Measurements from ENCODE around the gene PPFIA1.
"Not testable (repeated sequence)": the region's sequence is repeated elsewhere in the genome, so short reads cannot be mapped to it uniquely, and the experiment has no call there.

Gene PPFIA1

DNA sequence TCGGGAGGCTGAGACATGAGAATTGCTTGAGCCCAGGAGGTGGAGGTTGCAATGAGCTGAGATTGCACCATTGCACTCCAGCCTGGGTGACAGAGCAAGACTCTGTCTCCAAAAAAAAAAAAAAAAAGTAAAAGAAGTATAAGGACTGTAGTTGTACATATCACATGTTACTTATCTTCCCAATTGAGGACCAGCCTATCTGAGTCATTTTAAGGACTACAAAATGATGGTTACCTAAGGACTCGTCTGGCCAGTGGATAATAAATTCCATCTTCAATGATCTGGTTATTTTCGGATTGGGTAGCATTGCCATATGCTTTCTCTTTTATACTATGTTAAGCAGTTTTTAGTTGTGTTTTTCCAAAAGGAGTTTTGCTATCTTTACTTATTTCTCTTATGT lies 55.3 kb downstream of the PPFIA1 start:
- no peak for DNase-seq (ENCODE audit: low read depth in 2 of 2)

DNA sequence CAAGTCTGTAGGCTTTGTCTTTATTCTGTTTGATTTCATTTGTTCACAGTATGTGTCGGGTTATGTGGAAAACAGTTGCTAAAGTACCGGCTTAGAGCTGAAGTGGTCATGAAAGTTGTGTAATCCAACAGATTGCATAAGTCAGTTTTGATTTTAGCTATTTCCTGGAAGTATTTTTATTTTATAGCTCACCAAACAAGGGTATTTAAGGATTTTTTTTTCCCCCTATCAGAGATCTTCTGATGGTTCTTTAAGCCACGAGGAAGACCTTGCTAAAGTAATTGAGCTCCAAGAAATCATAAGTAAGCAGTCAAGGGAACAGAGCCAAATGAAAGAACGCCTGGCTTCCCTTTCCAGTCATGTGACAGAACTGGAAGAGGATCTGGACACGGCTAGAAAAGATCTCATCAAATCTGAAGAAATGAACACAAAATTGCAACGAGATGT lies 55.9 kb downstream of the PPFIA1 start:
- DNase-seq (ENCODE audit: low read depth in 2 of 2) = no peak

GRCh38 chr11:70326833-70327232 lies 56.3 kb downstream of the PPFIA1 start:
- DNase-seq (ENCODE audit: low read depth in 2 of 2) = no peak

GRCh38 chr11:70327717-70328116 lies 57.2 kb downstream of the PPFIA1 start:
- DNase-seq (ENCODE audit: low read depth in 2 of 2) = no peak

GRCh38 chr11:70328556-70328955 lies 58.1 kb downstream of the PPFIA1 start:
- no peak for DNase-seq (ENCODE audit: low read depth in 2 of 2)

DNA sequence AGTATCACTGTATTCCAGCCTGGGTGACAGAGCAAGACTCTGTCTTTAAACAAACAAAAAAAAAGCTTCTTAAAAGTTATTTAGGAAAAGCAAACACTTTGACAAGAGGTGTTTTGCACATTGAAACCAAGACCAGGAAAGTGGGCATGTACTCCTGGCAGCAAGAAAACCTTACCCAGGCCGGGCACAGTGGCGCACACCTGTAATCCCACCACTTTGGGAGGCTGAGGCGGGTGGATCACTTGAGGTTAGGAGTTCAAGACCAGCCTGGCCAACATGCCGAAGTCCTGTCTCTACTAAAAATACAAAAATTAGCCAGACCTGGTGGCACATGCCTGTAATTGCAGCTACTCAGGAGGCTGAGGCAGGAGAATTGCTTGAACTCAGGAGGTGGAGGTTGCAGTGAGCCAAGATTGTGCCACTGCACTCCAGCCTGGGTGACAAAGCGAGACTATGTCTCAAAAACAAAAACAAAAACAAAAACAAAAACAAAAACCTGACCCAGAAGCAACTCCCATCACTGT lies 60.9 kb downstream of the PPFIA1 start:
- DNase-seq (ENCODE audit: low read depth in 2 of 2) = not testable (repeated sequence)

GRCh38 chr11:70331901-70332300 lies 61.4 kb downstream of the PPFIA1 start:
- DNase-seq (ENCODE audit: low read depth in 2 of 2) = no peak

DNA sequence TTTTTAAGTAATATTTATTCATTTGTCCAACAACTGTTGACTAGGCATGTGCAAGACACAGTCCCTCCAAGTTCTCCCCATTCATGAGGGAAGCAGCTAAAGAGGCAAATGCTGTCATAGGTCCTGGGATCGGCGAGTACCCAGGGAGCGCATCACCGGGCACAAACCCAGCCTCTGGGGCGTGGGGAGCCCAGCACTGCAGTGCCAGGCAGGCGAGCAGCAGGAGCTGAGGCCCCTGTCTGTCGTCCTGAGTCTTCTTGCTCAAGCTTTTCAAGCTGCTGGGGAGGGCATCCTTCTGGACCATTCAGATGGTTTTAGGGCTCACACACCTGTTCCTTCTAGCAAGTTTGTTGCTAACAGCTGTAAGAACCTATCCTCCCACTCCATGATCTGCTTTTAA lies 62.1 kb downstream of the PPFIA1 start:
- DNase-seq (ENCODE audit: low read depth in 2 of 2) = no peak

- no peak for DNase-seq (ENCODE audit: low read depth in 2 of 2)
Observed at GRCh38 chr11:70333261-70333660, 62.8 kb downstream of the PPFIA1 start.

DNA sequence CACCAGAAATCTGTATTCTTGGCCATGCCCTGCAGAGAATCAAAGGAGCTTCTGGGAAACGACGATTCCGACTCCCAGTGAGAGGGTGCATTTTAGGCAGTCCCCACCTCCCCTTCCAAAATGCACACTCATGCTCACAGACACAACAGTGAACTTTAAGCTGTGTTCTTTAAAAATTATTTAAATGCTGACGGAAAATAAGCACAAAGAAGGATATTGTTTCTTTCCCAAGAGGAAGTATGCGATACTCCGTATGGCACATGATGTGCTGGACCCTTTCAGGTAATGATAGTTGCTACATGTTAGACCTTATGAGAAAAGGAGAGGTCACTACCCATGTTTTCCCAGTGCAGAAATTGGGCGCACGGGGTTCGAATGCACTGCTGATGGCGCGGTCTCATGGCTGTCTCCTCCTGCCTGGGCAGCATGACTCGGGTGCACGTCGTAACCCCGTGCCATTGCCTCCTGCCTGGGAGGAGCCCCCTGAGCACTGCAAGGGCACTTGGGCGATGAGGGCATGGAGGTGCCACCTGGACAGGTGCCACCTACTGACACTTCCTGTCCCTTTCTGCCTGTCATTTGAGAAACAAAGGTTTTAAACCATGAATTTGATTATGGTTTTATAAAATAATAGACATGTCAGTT lies 64.0 kb downstream of the PPFIA1 start:
- no peak for DNase-seq (ENCODE audit: low read depth in 2 of 2)

GRCh38 chr11:70335511-70335910 lies 65.0 kb downstream of the PPFIA1 start:
- no peak for DNase-seq (ENCODE audit: low read depth in 2 of 2)

DNA sequence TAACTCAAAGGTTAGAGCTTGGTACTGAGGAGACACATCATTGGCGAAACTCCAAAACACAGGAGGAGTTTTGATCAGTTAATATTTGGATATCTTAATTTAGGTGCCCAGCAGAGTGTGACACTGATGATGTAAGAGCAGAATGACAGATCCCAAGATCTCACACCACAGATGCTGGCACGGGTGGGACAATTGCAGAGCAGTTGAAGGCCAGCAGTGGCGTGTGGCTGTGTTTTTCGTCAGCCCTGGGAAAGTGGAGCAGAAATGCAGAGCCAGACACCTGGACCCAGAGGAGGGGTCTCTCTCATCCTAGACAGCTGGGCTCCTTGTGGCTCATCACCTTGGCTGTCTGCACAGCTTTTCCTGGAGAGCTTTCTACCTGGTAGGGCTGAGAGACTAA lies 68.1 kb downstream of the PPFIA1 start:
- DNase-seq (ENCODE audit: low read depth in 2 of 2) = no peak

DNA sequence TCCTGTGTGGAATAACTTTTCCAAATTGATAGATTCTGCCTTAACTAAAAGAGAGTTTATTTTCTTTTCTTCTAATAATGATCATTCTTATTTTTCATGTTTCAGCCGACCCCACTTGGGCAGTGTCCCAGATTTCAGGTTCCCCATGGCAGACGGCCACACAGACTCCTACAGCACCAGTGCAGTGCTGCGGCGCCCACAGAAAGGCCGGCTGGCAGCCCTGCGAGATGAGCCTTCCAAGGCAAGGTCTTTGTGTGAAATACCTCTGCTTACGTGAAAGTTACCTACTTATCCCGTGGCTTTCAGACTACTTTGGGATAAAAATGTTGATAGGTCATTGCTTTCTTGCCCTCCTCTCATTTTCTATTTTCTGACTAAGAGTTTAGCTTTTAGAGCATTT lies 68.6 kb downstream of the PPFIA1 start:
- DNase-seq (ENCODE audit: low read depth in 2 of 2) = no peak

- DNase-seq (ENCODE audit: low read depth in 2 of 2) = no peak
Observed at GRCh38 chr11:70341881-70342429, 71.5 kb downstream of the PPFIA1 start.

- no peak for DNase-seq (ENCODE audit: low read depth in 2 of 2)
Observed at GRCh38 chr11:70343636-70344035, 73.1 kb downstream of the PPFIA1 start.

- no peak for DNase-seq (ENCODE audit: low read depth in 2 of 2)
Observed at GRCh38 chr11:70348191-70348590, 77.7 kb downstream of the PPFIA1 start.

- no peak for DNase-seq (ENCODE audit: low read depth in 2 of 2)
Observed at GRCh38 chr11:70348608-70349007, 78.1 kb downstream of the PPFIA1 start.

DNA sequence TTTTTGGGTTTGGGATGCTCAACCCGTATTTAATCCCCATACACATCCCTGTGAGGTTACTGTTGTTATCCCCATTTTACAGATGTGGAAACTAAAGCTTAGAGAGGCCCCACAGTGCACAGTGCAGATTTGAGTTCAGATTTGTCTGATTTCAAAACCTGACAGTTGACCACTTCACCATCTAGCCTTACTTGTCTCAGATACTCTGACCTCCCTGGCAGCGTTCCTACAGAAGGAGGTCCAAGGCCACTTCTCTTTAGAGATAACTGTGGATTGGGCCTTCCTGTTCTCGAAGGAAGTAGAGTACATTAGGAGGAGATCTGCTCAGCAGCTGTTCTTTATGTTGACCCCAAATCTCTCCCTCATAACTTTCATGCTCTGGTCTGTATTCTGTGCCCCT lies 81.2 kb downstream of the PPFIA1 start:
- DNase-seq (ENCODE audit: low read depth in 2 of 2) = no peak

DNA sequence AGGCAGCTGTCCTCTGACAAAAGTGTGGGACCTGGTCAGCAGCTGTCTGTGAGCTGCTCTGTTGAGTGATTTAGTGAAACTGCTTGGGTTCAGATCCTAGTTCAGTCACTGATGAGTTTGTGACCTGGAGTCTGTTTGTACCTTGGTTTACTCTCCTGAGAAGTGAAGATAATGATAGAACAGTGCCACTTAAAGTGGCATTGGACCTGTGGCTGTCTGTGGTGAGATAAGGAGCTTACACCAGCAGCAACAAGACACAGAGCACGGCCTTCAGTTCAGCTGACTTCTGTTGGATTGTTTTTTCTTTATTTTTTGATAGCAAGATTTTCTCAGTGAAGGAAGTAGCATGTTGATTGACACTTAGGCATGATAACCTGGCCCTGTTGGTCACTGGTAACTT lies 81.6 kb downstream of the PPFIA1 start:
- DNase-seq (ENCODE audit: low read depth in 2 of 2) = no peak

GRCh38 chr11:70352601-70353000 lies 82.1 kb downstream of the PPFIA1 start:
- no peak for DNase-seq (ENCODE audit: low read depth in 2 of 2)

DNA sequence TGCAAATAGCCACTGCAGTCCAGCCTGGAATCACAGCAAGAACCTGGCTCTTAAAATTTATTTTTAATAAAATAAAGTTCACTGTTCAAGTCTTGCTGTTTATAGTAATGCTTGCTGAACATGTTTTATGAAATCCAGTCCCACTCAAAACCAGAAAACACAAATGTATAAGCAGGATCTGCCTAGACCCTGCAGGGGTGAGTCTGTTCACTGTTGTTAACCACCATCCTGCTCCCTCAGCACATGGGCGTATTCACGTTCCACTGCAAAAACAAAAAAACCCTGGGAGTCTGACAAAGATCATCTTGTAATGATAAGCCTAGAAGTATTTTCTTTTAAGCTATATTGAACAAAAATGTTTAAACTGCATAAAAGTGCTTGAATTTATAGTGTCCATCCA lies 82.8 kb downstream of the PPFIA1 start:
- DNase-seq (ENCODE audit: low read depth in 2 of 2) = no peak

- DNase-seq (ENCODE audit: low read depth in 2 of 2) = no peak
Observed at GRCh38 chr11:70353900-70354568, 83.5 kb downstream of the PPFIA1 start.

GRCh38 chr11:70354629-70355028 lies 84.1 kb downstream of the PPFIA1 start:
- DNase-seq (ENCODE audit: low read depth in 2 of 2) = no peak
